Left ventricle myocardium inferior (tissue), 1 donor: ENCODE data around the gene RBM39. TPM values are rescaled to one million over a fixed set of nuclear protein-coding genes. Genes with fewer than 3 reads are reported as not detected.

ENCODE experiments used
- DNase-seq: peaks from one replicate; pipeline ENCODE4 v3.0.0-alpha.2; 2020
- H3K27ac ChIP-seq: fragments of 200-600 bp; replicated peaks from 2 replicates; pipeline ENCODE4 v1.8.0; 2021
- H3K27me3 ChIP-seq: fragments of 200-600 bp; 2 replicates; pipeline ENCODE4 v1.8.0; 2021; ENCODE audit warnings: low read depth
- H3K36me3 ChIP-seq: fragments of 200-600 bp; 2 replicates; pipeline ENCODE4 v1.8.0; 2021
- H3K4me1 ChIP-seq: fragments of 200-600 bp; 2 replicates; pipeline ENCODE4 v1.8.0; 2021
- H3K4me3 ChIP-seq: fragments of 200-600 bp; 2 replicates; pipeline ENCODE4 v1.8.0; 2021; ENCODE audit warnings: mild to moderate bottlenecking, moderate library complexity
- H3K9me3 ChIP-seq: fragments of 200-600 bp; replicated peaks from 2 replicates; pipeline ENCODE4 v1.8.0; 2021
- intact Hi-C: fragments of 100-400 bp; cut with micrococcal nuclease; formaldehyde crosslinking; loops from one replicate; pipeline ENCODE4 v1.11.0; 2022
- total RNA-seq: library from RNA; stranded (reverse); fragmentation: NEBNext Ultra II Directional; extraction: Animal tissue kit (Norgen Biotek cat#: 25700); gene quantifications from one replicate; pipeline ENCODE4 v1.2.1, GENCODE V29; 2021
- TF ChIP-seq, protein P1 (sequence below): fragments of 200-600 bp; IDR thresholded peaks from 2 replicates; pipeline ENCODE4 v1.8.0; 2021; ENCODE audit warnings: antibody characterized with exemption, mild to moderate bottlenecking, borderline replicate concordance
- donor health status: DM: no; HTN: yes; CAD: no; lungs with severe emphysema.

The RBM39 gene
- total RNA-seq, 1 donor from 2014 or later, result 128 TPM

GRCh38 chr20:35739294-35740163, 2.5 kb downstream of the RBM39 start:
- Histone ChIP-seq H3K4me1 (peaks cover 90% of the 10 kb centered on the region), H3K9me3 (no peaks in the 10 kb centered on the region), H3K27ac (peak overlapping the region; percentile 99), H3K4me3 (peak overlapping the region; percentile 93), H3K36me3 (peaks cover 62% of the 10 kb centered on the region), H3K27me3 (no peaks in the 10 kb centered on the region)
- TF ChIP-seq, protein P1, sequence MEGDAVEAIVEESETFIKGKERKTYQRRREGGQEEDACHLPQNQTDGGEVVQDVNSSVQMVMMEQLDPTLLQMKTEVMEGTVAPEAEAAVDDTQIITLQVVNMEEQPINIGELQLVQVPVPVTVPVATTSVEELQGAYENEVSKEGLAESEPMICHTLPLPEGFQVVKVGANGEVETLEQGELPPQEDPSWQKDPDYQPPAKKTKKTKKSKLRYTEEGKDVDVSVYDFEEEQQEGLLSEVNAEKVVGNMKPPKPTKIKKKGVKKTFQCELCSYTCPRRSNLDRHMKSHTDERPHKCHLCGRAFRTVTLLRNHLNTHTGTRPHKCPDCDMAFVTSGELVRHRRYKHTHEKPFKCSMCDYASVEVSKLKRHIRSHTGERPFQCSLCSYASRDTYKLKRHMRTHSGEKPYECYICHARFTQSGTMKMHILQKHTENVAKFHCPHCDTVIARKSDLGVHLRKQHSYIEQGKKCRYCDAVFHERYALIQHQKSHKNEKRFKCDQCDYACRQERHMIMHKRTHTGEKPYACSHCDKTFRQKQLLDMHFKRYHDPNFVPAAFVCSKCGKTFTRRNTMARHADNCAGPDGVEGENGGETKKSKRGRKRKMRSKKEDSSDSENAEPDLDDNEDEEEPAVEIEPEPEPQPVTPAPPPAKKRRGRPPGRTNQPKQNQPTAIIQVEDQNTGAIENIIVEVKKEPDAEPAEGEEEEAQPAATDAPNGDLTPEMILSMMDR, result peak; percentile 25
- intact Hi-C loops, result loop anchor here (10.0 kb wide), 1 partner anchor 145 kb away; no protein-coding TSS in a partner anchor
- DNase-seq, result no peak

GRCh38 chr20:35738410-35739179, 3.5 kb downstream of the RBM39 start:
- intact Hi-C loops, result loop anchor here (10.0 kb wide), 1 partner anchor 146 kb away; no protein-coding TSS in a partner anchor
- DNase-seq, result no peak
- H3K4me3 ChIP-seq, result peak overlapping the region; percentile 93
- H3K9me3 ChIP-seq, result no peaks in the 10 kb centered on the region
- peaks cover 71% of the 10 kb centered on the region for H3K36me3 ChIP-seq
- H3K27me3 ChIP-seq, result no peaks in the 10 kb centered on the region
- H3K4me1 ChIP-seq, result peaks cover 96% of the 10 kb centered on the region
- no peak overlapping the region for H3K27ac ChIP-seq
- TF ChIP-seq, protein P1, result no peak

DNA sequence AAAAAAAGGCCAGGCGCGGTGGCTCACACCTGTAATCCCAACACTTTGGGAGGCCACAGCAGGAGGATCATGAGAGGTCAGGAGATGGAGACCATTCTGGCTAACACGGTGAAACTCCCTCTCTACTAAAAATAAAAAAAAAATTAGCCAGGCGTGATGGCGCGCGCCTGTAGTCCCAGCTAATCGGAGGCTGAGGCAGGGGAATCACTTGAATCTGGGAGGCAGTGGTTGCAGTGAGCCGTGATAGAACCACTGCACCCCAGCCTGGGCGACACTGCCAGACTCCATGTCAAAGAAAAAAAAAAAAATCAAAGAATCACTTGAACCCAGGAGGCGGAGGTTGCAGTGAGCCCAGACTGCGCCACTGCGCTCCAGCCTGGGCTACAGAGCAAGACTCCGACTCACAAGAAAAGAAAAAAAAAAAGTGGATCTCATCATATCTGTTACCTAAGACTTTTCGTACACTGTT, 4.2 kb downstream of the RBM39 start:
- Histone ChIP-seq H3K4me3 (peak overlapping the region; percentile 93), H3K36me3 (peaks cover 78% of the 10 kb centered on the region), H3K27me3 (no peaks in the 10 kb centered on the region), H3K27ac (no peak overlapping the region), H3K9me3 (no peaks in the 10 kb centered on the region), H3K4me1 (peaks cover 96% of the 10 kb centered on the region)
- no peak for DNase-seq
- TF ChIP-seq, protein P1, result no peak
- intact Hi-C loops, result loop anchor here (10.0 kb wide), 1 partner anchor 147 kb away; no protein-coding TSS in a partner anchor

DNA sequence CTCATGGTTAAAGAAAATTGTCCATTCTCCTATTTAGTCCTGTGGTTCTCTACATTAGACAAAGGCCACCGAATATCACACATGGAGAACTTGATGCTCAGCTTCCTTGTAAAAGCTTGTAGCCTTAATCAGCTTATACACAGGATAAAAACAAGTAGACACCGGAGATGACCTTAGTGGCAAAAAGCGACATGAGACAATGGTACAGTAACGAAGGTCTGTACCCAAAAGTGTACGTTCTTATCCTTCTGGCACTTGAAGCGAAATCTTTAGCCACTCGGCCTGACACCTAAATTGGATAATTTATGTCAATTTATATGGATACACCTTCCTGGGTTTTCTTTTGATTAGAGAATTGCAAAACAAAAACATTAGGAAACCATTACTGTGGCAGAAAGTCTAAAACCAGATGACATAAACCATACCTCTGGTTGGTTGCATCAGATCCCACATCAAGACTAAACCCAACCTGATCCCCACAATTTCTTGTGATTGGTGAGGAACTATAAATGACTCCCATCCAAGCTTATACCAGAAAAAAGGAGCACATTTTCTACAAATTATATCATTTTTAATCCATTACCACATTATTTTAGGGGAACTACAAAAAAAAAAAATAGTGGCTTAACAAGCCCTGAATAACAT, 6.1 kb downstream of the RBM39 start:
- Histone ChIP-seq H3K36me3 (peaks cover 98% of the 10 kb centered on the region), H3K4me1 (peaks cover 100% of the 10 kb centered on the region), H3K27me3 (no peaks in the 10 kb centered on the region), H3K27ac (no peak overlapping the region), H3K9me3 (no peaks in the 10 kb centered on the region), H3K4me3 (peak overlapping the region; percentile 31)
- intact Hi-C loops, result loop anchor here (10.0 kb wide), 1 partner anchor 149 kb away; no protein-coding TSS in a partner anchor
- no peak for DNase-seq
- TF ChIP-seq, protein P1, result no peak
